HTERT RPE-1 (cell line): ENCODE results near the gene C1QL2.

ENCODE experiments used
- in situ Hi-C: fragments of 300-500 bp; cut with MboI; formaldehyde crosslinking; loops from 4 replicates; pipeline ENCODE4 v1.14.3; 2020; ENCODE audit warnings: low sequenced_read_pairs

The C1QL2 gene

DNA sequence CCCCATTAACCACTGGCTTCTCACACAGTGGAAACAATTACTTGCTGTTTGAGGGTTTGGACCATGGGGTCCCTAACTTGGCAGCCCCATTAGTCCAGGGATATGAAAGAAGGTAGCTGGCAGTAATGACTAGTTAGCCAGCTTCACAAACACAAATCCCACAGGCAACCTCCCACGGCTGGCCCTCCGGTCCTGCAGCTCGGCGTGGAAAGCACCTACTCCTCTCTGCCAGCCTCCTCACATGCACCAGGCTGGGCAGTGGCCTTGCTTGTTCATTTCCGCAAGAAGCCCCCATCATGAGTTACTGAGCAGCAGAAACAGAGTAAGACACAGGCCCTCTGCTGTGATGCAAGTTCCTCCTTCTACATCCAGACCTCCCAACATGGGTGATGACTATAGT lies 13.7 kb downstream of the C1QL2 start:
- in situ Hi-C loops: no loop called here

GRCh38 chr2:119142824-119143223 lies 15.7 kb downstream of the C1QL2 start:
- in situ Hi-C loops: no loop called here

DNA sequence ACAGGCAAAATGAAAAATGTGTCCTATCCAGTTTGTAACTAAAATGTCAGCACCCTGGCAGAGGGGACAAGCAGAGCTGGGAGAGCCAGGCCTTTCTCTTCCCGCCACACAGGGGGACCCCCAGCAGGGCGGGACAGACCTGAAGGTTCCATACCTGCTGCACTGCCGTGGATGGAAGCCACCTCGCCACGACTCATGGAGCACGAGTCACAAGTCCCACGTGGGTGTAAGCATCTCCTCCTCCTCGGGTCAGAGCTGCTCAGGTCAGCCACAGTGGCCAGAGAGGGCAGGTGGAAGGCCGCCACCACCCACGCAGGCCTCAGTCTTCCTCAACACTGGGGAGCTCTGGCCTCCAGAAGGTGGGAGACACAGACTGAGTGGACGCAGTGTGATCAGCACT lies 21.0 kb downstream of the C1QL2 start:
- in situ Hi-C loops: no loop called here

DNA sequence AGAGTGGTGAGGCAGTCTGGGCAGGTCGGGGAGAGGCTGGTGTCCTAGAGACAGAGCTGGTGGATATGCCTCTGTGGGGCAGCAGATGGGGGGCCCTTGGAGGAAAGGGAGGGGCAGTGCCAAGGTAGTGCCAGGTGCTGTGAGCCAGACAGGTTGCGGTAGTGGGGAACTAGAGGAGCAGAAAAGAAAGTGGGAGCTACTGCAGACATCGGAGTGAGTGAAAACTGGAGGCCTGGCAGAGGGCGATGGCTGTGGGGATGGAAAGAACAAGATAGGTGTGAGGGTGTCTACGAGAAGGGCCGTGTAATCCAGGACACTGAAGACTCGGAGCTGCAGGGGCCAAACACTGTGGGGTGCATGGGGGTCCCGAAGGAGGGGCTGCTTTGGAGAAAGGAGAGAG lies 21.7 kb downstream of the C1QL2 start:
- in situ Hi-C loops: no loop called here

DNA sequence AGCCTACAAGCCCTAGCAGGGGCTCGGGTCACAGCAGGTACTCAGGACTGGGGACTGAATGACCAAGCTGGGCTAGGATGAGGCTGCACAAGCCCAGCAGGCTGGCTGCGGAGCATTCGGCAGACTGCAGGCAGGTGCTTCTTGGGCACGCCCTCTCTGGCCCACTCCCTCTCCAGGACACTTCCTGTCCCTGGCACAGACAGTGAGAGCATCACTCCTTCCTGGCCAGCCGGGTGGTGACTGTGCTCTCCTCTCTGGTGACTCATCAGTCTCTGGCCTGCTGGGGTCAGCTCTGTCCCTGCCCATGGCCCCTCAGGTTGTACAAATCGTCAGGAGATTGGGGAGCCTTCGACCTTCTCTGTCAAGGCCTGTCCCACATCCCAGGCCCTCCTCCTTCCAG lies 22.5 kb downstream of the C1QL2 start:
- in situ Hi-C loops: no loop called here

GRCh38 chr2:119134775-119135174 lies 23.8 kb downstream of the C1QL2 start:
- in situ Hi-C loops: no loop called here

DNA sequence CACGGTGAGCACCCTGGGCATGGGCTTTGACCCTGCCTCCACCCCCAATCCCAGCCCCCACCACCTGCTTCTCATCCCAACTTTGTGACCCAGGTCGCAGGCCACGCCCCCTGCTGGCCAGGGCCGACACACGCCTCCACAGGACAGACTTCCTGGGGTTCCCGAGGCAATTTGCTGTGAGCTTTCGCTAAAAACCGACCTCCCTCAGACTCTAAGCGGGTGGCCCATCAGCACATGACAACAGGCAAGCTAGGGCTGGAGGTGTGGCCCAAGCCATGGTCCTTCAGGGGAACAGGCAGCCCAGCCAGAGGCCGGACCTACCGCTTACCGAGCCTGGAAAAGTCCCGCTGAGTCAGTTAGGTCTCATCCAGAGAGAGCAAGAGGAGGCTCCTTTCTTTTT lies 31.9 kb downstream of the C1QL2 start:
- in situ Hi-C loops: no loop called here

DNA sequence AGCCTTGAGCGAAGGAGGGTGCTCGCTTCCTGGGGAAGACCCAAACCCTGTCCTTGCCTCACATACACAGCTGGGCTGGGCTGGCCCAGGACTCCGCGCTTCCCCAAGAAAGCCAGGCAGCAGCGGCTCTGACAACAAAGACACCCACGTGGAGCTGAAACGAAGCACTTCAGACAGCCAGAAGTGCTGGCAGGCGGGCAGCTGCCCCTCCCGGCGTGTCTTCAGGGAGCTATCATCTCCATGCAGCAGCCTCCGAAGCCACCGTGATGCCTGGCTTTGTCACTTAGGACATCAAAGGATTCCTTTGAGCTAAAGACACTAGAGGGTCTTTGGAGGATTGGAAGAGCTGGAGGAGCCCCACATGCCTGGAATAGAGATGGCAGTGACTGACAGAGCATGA lies 35.2 kb downstream of the C1QL2 start:
- in situ Hi-C loops: no loop called here

DNA sequence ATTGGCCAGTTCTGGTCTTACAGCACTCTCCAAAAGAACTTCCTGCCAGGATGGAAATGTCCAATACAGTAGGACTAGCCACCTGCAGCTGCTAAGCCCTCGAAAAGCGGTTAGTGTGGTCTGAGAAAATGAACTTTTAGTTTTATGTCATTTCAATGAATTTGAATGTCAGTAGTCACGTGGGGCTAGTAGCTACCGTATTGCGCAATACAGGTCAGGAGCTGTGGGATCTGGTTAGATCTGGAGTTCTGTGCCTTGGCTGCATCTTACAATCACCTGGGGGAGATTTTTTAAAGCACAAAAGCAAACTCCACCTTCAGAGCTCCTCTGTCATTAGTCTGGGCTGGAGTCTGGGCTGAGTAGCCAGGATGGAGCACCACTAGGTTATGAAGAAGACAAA lies 35.9 kb downstream of the C1QL2 start:
- in situ Hi-C loops: no loop called here

DNA sequence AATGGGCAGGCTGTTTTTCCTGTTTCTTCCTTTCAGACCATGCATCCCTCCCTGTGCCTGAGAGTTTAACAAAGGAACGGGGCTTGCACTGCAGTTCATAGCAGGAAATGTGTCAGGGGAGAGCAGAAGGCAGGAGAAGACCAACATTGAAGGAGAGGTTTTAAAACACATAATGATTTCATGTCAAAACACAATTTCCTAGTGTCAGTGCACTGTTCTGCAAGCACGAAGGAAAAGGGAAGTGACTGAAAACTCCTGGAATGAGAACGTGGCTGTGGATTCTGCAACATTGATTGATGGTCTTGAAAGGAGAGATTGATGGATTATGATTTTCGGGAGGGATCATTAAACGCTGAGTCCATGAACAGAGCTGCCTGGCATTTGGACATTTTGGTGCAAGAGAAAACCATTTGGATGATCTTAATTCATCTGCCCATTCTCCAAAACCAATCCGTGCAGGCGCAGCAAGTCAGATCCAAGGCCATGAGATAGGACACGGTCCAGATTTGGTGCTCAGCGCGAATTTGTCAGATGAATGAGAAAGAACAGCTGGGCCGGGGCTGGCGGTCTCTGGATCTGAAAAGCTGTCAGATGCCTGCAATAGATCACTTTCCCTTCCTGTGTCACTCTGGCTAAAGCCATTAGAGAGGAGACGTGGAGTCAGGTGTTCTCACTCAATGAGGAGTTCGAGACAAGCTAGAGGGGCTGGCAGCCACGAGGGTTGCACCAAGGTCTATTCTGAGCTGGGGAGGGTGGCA lies 38.4 kb downstream of the C1QL2 start:
- in situ Hi-C loops: no loop called here

DNA sequence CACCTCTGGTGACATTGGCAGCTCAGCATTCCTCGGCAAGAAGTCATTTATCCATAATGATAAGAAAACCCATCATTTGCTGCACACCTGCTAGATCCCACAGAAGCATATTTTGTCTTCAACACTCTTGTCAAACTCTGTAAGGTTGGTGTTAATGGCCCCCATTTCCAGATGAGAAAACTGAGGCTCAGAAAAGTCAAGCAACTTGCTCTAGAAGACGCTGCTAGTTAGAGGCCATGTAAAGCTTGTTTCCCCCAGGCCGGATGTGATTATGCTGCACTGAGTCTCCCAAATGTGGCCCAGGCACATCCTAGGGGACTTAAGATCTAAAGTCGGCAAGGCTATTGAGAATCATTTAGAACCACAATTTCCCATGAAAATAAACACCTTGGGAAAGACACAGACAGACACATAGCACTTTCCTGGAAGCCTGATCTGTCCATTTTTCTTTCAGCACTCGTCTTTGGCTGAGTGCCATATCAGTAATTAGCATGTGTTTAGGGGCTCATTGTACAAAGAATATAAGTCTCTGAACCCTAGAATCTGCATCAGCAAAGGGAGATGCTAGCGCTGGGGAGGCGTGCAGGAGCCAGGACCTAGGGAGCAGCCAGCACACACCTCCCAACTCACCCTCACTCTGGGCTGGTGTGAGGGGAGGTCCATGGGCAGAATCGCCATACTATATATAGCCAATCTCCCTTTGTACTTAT lies 39.3 kb downstream of the C1QL2 start:
- in situ Hi-C loops: no loop called here

DNA sequence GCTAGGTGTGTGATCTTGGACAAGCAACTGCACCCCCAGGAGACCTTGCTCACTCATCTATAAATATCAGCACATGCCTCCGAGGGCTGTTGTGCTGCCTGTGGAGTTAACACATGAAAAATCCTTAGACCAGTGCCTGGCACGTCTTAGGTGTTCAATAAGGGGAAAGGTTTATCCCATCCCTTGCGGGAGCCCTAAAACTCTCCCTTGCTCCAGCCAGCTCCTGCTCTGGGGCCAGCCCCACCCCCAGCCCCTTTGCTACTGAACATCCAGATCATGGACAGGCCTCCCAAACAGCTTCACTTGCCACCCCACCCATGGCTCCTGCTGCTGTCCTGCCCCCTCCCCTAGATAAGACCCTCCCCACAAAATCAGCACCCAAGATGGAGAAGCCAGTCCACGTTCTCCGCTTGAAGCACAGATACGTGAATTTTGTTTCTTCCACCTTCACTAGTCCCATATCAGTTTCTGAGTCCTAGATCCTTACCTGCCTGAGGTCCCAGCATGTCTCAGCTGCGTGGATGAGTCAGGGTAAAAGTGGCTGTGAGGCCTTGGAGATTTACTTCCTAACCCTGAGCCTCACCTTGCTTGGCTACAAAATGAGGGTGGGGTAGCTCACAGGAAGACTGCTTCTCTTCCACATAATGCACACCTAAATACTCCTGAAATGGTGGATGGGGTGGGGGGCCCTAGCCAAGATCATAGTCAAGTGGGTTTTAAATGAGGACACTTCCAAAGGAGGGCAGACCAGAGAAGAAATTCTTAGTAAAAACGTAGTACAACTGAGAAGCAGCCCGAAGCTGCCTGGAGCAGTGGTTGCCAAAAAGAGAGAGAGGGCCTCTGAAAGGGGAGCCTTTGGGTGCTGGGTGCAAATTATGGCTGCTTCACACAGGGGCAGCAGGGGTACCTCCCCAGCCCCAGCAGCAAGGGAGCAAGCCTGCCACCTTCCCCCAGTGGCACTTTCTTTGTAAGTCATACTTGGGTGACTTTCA lies 40.4 kb downstream of the C1QL2 start:
- in situ Hi-C loops: no loop called here

- in situ Hi-C loops: no loop called here
Measured at GRCh38 chr2:119117408-119117807, 41.1 kb downstream of the C1QL2 start.

DNA sequence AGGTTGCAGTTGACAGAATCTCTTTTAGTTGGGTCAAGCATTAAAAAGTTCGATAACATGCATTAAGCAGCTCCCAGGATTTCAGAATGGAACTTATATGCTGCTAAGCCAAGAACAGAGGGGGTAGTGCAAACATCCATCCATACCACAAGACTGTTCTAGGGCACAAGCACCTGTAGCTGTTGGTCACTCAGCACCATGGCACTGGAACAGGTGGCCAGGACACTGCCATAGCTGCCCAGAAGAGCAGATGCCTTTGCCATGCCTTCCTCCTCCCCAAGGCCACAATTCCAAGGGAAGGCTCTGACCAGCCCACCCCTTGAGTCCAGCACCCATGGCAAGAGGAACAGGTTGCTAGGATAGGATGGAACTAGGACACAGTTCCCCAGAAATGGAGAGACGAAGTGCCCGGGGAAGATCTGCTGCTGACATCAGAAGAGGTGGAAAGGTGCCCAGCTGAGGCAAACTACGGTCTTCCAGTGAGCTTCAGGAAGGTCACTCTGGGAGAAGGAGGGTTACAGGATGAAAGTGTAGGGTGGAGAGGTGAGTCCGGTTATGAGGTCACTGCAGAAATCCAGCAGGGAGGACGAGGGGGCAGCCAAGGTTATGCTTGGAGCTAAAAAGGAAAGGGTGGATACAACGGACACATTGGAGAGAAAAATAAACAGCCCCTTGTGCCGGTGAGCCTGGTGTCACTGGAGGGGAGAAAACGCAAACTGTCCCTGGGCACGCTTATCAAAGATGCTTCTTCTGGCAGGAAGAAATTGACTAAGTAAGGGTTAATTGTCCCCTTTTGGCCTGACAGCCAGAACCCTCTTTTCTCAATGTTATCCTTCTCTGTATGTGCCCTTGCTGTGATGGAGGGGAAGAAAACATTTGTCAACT lies 41.9 kb downstream of the C1QL2 start:
- in situ Hi-C loops: no loop called here

GRCh38 chr2:119114266-119114665 lies 44.3 kb downstream of the C1QL2 start:
- in situ Hi-C loops: no loop called here

DNA sequence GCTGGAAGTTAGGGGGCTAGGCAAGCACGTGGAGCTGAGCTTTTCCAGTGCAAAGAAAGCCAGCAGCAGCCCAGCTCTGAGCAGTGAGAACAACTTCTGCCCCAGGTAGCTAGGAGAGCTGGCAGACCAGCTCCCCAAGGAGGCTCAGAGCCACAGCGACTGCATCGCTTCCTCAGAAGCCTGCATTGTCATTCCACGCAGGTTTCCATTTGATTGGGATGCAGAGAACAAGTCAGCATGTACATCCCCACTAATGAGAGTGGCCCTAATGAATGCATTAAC lies 45.1 kb downstream of the C1QL2 start:
- in situ Hi-C loops: no loop called here

DNA sequence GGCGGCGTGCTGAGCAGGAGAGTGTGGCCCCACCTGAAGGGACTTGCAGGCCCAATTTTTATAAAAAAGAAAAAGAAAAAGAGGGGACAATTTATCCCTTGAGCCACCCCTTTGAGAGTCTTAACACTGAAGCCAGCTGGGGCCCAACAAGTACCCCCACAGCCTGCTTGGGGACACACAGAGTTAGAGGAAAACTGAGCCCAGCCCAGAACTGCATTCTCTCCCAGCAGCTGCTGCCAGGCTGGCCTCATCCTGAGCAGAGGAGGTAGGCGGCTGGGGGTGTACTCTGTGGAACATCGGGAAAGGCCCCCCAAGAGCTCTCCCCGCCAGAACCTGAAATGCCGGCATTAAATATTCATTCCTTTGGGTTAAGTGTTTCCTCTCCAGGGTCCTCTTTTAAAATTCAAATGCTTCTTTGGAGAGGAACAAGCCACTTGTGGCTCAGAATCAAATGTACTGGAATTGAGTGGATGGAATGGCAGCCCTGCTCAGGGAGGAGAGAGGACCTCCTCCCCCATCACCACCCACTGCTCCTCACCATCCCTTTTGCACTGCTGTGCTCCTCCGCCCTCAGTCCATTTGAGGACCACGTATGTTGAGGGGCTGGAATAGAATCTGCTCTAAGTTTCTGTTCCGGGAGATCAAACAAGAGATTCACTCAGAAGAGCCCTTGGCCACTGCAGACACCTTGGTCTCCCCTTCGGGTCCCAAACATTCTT lies 45.6 kb downstream of the C1QL2 start:
- in situ Hi-C loops: no loop called here

DNA sequence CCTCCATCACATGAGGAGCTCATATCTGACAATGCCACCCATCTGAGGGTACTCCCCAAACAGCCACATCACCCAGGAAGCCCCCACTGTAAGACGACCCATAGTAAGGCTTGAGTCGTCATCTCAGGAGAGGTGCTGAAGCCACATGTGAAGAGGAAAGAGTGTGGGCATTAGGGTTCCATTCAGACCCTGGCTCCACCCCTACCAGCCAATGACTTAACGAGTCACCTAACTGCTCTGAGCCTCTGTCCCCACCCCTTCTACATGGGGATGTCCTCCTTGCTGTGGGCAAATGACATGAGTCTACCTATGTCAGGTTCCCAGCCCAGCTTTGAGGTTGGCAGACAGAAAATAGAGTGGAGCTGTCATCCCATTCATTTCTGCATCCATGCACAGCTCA lies 46.3 kb downstream of the C1QL2 start:
- in situ Hi-C loops: no loop called here

GRCh38 chr2:119111115-119111975 lies 47.2 kb downstream of the C1QL2 start:
- in situ Hi-C loops: no loop called here
